DND-41 (cell line): Measurements from ENCODE around the gene TREH.
"Not testable (repeated sequence)": the region's sequence is repeated elsewhere in the genome, so short reads cannot be mapped to it uniquely, and the experiment has no call there.

Source experiments
- ATAC-seq: fragments of 200-7000 bp; cut with Tn5 transposase; 3 replicates; pipeline ENCODE4 v1.9.1; 2021; ENCODE audit warnings: low read depth; ENCODE audit not compliant: insufficient read depth
- DNase-seq: peaks from one replicate; pipeline ENCODE4 v3.0.0-alpha.2; 2020
- H2AFZ ChIP-seq: 2 replicates; pipeline ENCODE4 v1.6.0; 2012; ENCODE audit warnings: low read depth, low read length
- H3K27ac ChIP-seq: 2 replicates; pipeline ENCODE4 v1.5.1; 2012; ENCODE audit warnings: low read length, inconsistent platforms
- H3K27me3 ChIP-seq: fragments of 200-600 bp; sonication (generic); 2 replicates; pipeline ENCODE4 v1.6.0; 2012; ENCODE audit warnings: low read length, mild to moderate bottlenecking, inconsistent platforms; ENCODE audit not compliant: insufficient read depth, poor library complexity
- H3K36me3 ChIP-seq: 2 replicates; pipeline ENCODE4 v1.5.1; 2012; ENCODE audit warnings: low read length, inconsistent platforms; ENCODE audit not compliant: insufficient read depth
- H3K4me1 ChIP-seq: 2 replicates; pipeline ENCODE4 v1.5.1; 2012; ENCODE audit warnings: mild to moderate bottlenecking, low read length; ENCODE audit not compliant: insufficient read depth
- H3K4me2 ChIP-seq: 2 replicates; pipeline ENCODE4 v1.6.0; 2012; ENCODE audit warnings: mild to moderate bottlenecking, moderate library complexity, low read length, inconsistent platforms; ENCODE audit not compliant: insufficient read depth
- H3K4me3 ChIP-seq, 2 experiments: fragments of 200-600 bp in 1 of 2; shearing (Covaris generic) in 1 of 2; 2 replicates each; pipeline ENCODE4 v1.5.1; 2012 to 2016; ENCODE audit warnings: inconsistent platforms in 2 of 2, low read length in 2 of 2, mild to moderate bottlenecking in 2 of 2, low read depth in 1 of 2, moderate library complexity in 1 of 2
- H3K79me2 ChIP-seq: 2 replicates; pipeline ENCODE4 v1.6.0; 2012; ENCODE audit warnings: low read length, inconsistent platforms; ENCODE audit not compliant: insufficient read depth
- H3K9ac ChIP-seq: 2 replicates; pipeline ENCODE4 v1.6.0; 2012; ENCODE audit warnings: low read depth, mild to moderate bottlenecking, inconsistent platforms, low read length, moderate library complexity
- H3K9me3 ChIP-seq: 2 replicates; pipeline ENCODE4 v1.5.1; 2012; ENCODE audit warnings: low read length, moderate library complexity, mild to moderate bottlenecking, inconsistent platforms; ENCODE audit not compliant: insufficient read depth, severe bottlenecking
- H4K20me1 ChIP-seq: 2 replicates; pipeline ENCODE4 v1.6.0; 2012; ENCODE audit warnings: low read length; ENCODE audit not compliant: insufficient read depth
- EZH2 ChIP-seq: IDR thresholded peaks from 3 replicates; pipeline ENCODE4 v1.6.1; 2012; ENCODE audit warnings: borderline replicate concordance, low read depth, mild to moderate bottlenecking, moderate library complexity, low read length, inconsistent platforms; ENCODE audit not compliant: severe bottlenecking
- TF ChIP-seq, protein P1 (sequence below): IDR thresholded peaks from 2 replicates; pipeline ENCODE4 v1.5.1; 2012; ENCODE audit warnings: borderline replicate concordance, low read length, moderate library complexity, mild to moderate bottlenecking; ENCODE audit not compliant: poor library complexity, severe bottlenecking; ENCODE audit errors: extremely low read depth

The TREH gene, protein sequence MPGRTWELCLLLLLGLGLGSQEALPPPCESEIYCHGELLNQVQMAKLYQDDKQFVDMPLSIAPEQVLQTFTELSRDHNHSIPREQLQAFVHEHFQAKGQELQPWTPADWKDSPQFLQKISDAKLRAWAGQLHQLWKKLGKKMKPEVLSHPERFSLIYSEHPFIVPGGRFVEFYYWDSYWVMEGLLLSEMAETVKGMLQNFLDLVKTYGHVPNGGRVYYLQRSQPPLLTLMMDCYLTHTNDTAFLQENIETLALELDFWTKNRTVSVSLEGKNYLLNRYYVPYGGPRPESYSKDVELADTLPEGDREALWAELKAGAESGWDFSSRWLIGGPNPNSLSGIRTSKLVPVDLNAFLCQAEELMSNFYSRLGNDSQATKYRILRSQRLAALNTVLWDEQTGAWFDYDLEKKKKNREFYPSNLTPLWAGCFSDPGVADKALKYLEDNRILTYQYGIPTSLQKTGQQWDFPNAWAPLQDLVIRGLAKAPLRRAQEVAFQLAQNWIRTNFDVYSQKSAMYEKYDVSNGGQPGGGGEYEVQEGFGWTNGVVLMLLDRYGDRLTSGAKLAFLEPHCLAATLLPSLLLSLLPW

GRCh38 chr11:118679483-118679882 lies at the start of gene TREH:
TREH (minus strand) TSS chr11:118679650; CDS start chr11:118679627, 23 bp downstream.
- no peaks in the 10 kb centered on the region for H4K20me1 ChIP-seq
- H3K27ac ChIP-seq = no peak within 1 kb of the TSS
- 0 out of 2 replicates have a peak, but pooled peaks cover 3% of the 10 kb centered on the region for H3K4me1 ChIP-seq
- ATAC-seq (no peak), DNase-seq (no peak)
- no peak for TF ChIP-seq EZH2
- TF ChIP-seq, protein P1, sequence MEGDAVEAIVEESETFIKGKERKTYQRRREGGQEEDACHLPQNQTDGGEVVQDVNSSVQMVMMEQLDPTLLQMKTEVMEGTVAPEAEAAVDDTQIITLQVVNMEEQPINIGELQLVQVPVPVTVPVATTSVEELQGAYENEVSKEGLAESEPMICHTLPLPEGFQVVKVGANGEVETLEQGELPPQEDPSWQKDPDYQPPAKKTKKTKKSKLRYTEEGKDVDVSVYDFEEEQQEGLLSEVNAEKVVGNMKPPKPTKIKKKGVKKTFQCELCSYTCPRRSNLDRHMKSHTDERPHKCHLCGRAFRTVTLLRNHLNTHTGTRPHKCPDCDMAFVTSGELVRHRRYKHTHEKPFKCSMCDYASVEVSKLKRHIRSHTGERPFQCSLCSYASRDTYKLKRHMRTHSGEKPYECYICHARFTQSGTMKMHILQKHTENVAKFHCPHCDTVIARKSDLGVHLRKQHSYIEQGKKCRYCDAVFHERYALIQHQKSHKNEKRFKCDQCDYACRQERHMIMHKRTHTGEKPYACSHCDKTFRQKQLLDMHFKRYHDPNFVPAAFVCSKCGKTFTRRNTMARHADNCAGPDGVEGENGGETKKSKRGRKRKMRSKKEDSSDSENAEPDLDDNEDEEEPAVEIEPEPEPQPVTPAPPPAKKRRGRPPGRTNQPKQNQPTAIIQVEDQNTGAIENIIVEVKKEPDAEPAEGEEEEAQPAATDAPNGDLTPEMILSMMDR = no peak
- H3K27me3 ChIP-seq = no peaks in the 10 kb centered on the region
- H3K9ac ChIP-seq = no peak within 1 kb of the TSS
- no peaks in the 10 kb centered on the region for H3K9me3 ChIP-seq
- no peak within 1 kb of the TSS for H3K4me3 ChIP-seq
- no peak within 1 kb of the TSS for H2AFZ ChIP-seq
- no peaks in the 10 kb centered on the region for H3K79me2 ChIP-seq
- no peaks in the 10 kb centered on the region for H3K36me3 ChIP-seq
- no peak within 1 kb of the TSS for H3K4me2 ChIP-seq

DNA sequence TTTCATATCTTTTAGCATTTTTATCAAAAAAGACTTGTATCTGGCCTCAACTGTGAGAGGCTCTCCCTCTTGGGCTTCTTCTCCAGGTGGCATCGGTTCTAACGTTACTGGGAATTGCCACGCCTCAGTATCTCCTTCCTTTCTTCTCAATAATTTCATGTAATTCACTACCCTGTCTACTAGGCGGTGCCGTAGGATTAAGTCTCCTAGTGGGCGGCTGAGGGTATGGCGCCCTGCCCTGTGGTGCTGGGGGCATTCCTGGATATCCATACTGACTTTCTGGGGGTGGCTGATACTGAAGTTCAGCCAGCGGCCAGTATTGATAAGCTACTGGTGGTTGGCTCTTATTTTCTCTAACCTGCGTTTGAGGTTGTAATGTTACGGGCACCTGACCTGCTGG lies 48.7 kb upstream of the TREH start:
- not testable (repeated sequence) for H3K36me3 ChIP-seq, H3K9me3 ChIP-seq, ATAC-seq, H3K27ac ChIP-seq, H3K4me1 ChIP-seq, H2AFZ ChIP-seq, H3K27me3 ChIP-seq, H3K79me2 ChIP-seq, H3K4me3 ChIP-seq, H4K20me1 ChIP-seq, H3K9ac ChIP-seq, DNase-seq, H3K4me2 ChIP-seq
- TF ChIP-seq, protein P1 = peak; percentile 28

GRCh38 chr11:118727721-118728066 lies 48.2 kb upstream of the TREH start:
- H3K36me3 ChIP-seq, H3K27me3 ChIP-seq, H3K27ac ChIP-seq, H3K9ac ChIP-seq, H3K79me2 ChIP-seq, H3K4me3 ChIP-seq, H3K4me1 ChIP-seq, H3K4me2 ChIP-seq, DNase-seq, H4K20me1 ChIP-seq, ATAC-seq, H3K9me3 ChIP-seq, H2AFZ ChIP-seq: not testable (repeated sequence)

GRCh38 chr11:118727001-118727720 lies 47.7 kb upstream of the TREH start:
- H3K9me3 ChIP-seq, H3K4me2 ChIP-seq, H3K9ac ChIP-seq, H3K4me3 ChIP-seq, H3K36me3 ChIP-seq, H3K27ac ChIP-seq, H3K27me3 ChIP-seq, ATAC-seq, H3K4me1 ChIP-seq, H4K20me1 ChIP-seq, H2AFZ ChIP-seq, H3K79me2 ChIP-seq, DNase-seq: not testable (repeated sequence)

GRCh38 chr11:118721478-118722015 lies 42.1 kb upstream of the TREH start:
- ATAC-seq, H3K4me2 ChIP-seq, H3K4me3 ChIP-seq, H4K20me1 ChIP-seq, H3K27me3 ChIP-seq, H3K9ac ChIP-seq, H3K79me2 ChIP-seq, H3K27ac ChIP-seq, H2AFZ ChIP-seq, DNase-seq, H3K9me3 ChIP-seq, H3K36me3 ChIP-seq, H3K4me1 ChIP-seq: not testable (repeated sequence)

DNA sequence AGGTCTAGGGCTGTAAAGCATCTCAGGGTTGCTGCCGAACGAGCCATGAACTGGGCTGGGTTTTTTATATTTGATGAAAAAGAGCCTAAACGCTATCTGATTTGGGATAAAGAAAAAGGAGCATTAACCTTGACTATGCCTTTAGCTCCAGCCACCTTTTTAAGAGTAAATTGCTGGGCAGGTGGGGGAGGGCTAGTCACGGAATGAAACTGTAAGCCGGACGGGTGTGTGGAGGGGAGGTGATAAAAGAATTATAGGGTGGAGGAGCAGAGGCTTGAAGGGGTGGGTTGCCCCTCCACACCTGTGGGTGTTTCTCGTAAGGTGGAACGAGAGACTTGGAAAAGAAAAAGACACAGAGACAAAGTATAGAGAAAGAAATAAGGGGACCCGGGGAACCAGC lies 41.3 kb upstream of the TREH start:
- H3K4me1 ChIP-seq, H3K79me2 ChIP-seq, H3K9ac ChIP-seq, DNase-seq, H3K27me3 ChIP-seq, H3K4me2 ChIP-seq, H4K20me1 ChIP-seq, H2AFZ ChIP-seq, H3K36me3 ChIP-seq, H3K4me3 ChIP-seq, H3K9me3 ChIP-seq, H3K27ac ChIP-seq, ATAC-seq: not testable (repeated sequence)
